Activated naive CD4-positive, alpha-beta T cell treated with anti-CD3 and anti-CD28 coated beads for 36 hours (primary cell): ENCODE measurements around the gene HK1. TPM values are rescaled to one million over a fixed set of nuclear protein-coding genes. Genes with fewer than 3 reads are reported as not detected.

Source experiments
- CTCF ChIA-PET: fragments of 350-600 bp; sonication (Branson Sonifier 250); formaldehyde crosslinking; loops from one replicate; lab custom pipeline; 2021; ENCODE audit warnings: antibody characterized with exemption; lab: Charles Lee
- DNase-seq: peaks from one replicate; pipeline ENCODE4 v3.0.0-alpha.2; 2020
- H3K27ac Mint-ChIP-seq: one replicate; pipeline ENCODE4 v1.8.0; 2021; ENCODE audit warnings: mild to moderate bottlenecking, mixed read lengths
- H3K27me3 Mint-ChIP-seq: one replicate; pipeline ENCODE4 v1.8.0; 2021; ENCODE audit warnings: low read depth, mixed read lengths
- H3K36me3 Mint-ChIP-seq: one replicate; pipeline ENCODE4 v1.8.0; 2021; ENCODE audit warnings: low read depth, mixed read lengths
- H3K4me1 Mint-ChIP-seq: one replicate; pipeline ENCODE4 v1.8.0; 2021; ENCODE audit warnings: low read depth, mixed read lengths
- H3K4me3 Mint-ChIP-seq: one replicate; pipeline ENCODE4 v1.8.0; 2021; ENCODE audit warnings: mild to moderate bottlenecking, moderate library complexity, mixed read lengths
- H3K9me3 Mint-ChIP-seq: one replicate; pipeline ENCODE4 v1.8.0; 2021; ENCODE audit warnings: mixed read lengths
- intact Hi-C: fragments of 100-400 bp; cut with micrococcal nuclease; formaldehyde crosslinking; loops from one replicate; pipeline ENCODE4 v1.15.1; 2023
- total RNA-seq, 2 experiments: library from RNA; stranded (reverse); gene quantifications; one replicate each; pipeline ENCODE4 v1.2.3, GENCODE V29; 2021

HK1 gene
- 100 to 1,000 TPM; 172 to 179 TPM for total RNA-seq

DNA sequence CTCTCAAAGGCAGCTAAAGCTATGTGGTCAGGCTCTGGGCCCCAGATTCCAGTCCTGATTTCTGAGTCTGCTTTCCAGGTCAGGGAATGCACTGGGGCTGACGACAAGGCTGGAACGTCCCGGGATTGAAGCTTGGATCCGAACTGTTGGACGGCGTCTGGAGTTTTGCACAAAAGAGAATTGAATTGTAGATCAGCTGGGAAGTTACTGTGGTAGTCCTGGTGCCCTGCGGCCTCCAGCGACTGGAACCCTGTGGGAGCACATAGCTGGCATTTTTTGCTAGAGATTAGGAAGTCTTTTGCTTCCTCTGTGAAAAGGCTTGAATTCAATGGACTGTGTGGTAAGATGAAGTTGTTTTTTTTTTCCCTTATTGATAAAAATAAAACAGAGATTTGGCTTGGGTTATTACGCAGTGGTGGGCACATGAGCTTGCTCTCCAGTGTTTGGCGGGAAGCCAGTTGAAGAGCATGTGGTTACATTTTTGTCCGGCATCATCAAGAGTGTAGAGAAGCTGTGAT is at the start of gene HK1:
TSS of gene HK1 (plus strand) at position 51 of the 518 bp plus-strand sequence.
- Mint-ChIP-seq H3K27ac (no peak within 1 kb of the TSS), H3K9me3 (no peaks in the 10 kb centered on the region), H3K4me3 (no peak within 1 kb of the TSS), H3K36me3 (no peaks in the 10 kb centered on the region), H3K27me3 (no peaks in the 10 kb centered on the region), H3K4me1 (no peaks in the 10 kb centered on the region)
- no peak for DNase-seq
- intact Hi-C loops, result no loop called here
- CTCF ChIA-PET, result interaction anchor here (1.6 kb wide), 1 partner anchor 15 kb away, joined by 4 read pairs; no protein-coding TSS in a partner anchor

DNA sequence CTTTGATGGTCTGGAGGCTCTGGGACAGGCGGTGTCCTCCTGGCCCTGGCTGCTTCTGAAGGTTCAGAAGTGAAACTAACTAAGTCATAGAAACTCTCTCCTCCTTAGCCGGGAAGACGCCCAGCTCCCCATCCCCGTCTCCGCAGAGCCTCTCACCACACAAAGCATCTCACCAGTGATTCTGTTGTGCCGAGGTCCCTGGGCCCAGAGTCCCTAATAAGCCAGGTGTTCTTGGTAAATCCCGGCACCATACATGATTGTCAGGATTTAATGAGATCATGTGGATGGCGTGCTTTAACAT is 48.7 kb upstream of the HK1 start:
- intact Hi-C loops, result loop anchor here (2.0 kb wide), 1 partner anchor 89 kb away; no protein-coding TSS in a partner anchor
- peaks cover 44% of the 10 kb centered on the region for H3K4me1 Mint-ChIP-seq
- H3K27ac Mint-ChIP-seq, result peak overlapping the region; percentile 12
- H3K27me3 Mint-ChIP-seq, result no peaks in the 10 kb centered on the region
- no peaks in the 10 kb centered on the region for H3K36me3 Mint-ChIP-seq
- DNase-seq, result no peak
- peak overlapping the region; percentile 37 for H3K4me3 Mint-ChIP-seq
- H3K9me3 Mint-ChIP-seq, result no peaks in the 10 kb centered on the region
- CTCF ChIA-PET, result interaction anchor here (0.6 to 1.5 kb wide), 6 partner anchors 9 to 179 kb away, joined by 3 to 7 read pairs (median 4); no protein-coding TSS in a partner anchor

DNA sequence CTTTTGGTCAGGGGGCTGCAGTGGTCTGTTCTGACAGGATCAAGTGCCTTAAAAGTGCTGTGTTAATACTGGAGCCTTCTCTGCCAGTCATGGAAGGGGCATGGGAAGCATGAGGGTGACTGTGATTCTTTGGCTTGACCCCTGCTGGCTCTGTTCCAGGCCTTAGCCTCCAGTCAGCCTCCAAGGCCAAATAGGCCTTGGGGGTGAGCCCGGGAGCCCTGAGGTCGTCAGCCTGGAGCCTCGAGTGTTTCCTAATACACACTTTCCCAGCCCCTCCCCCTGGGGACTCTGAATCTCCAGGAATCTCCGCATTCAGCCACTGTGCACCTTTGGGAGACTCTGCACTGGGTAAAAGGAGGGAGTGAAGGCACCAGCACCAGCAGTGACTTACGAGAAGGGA is 48.2 kb upstream of the HK1 start:
- CTCF ChIA-PET, result interaction anchor here (0.6 kb wide), 1 partner anchor 128 kb away, joined by 3 read pairs; no protein-coding TSS in a partner anchor
- no peaks in the 10 kb centered on the region for H3K9me3 Mint-ChIP-seq
- H3K4me1 Mint-ChIP-seq, result peaks cover 42% of the 10 kb centered on the region
- no peaks in the 10 kb centered on the region for H3K27me3 Mint-ChIP-seq
- DNase-seq, result no peak
- no peak overlapping the region for H3K4me3 Mint-ChIP-seq
- H3K36me3 Mint-ChIP-seq, result no peaks in the 10 kb centered on the region
- H3K27ac Mint-ChIP-seq, result no peak overlapping the region
- intact Hi-C loops, result no loop called here

DNA sequence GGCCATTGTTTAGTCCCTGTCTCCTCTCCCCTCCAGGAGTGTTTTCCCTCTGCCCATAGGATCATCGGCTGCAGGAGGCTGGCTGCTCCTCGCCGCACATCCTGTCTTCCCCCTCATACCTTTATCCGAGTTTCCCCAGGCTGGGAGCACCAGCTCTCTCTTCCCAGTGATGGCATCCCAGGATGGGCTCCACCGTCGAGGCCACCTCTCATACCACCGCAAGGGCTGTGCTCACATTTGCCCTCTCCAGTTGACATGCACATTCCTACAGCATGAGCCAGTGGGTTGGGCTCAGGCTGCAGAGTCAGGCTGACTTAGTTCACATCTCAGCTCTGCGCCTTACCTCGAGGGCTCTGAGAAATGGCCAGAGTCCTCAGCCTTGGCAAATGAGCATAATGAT is 46.0 kb upstream of the HK1 start:
- no peak for DNase-seq
- CTCF ChIA-PET, result interaction anchor here (0.6 to 6.5 kb wide), 8 partner anchors 9 to 275 kb away, joined by 3 to 52 read pairs (median 4); no protein-coding TSS in a partner anchor
- Mint-ChIP-seq H3K27ac (no peak overlapping the region), H3K27me3 (no peaks in the 10 kb centered on the region), H3K4me1 (peaks cover 42% of the 10 kb centered on the region), H3K36me3 (no peaks in the 10 kb centered on the region), H3K4me3 (no peak overlapping the region), H3K9me3 (no peaks in the 10 kb centered on the region)
- intact Hi-C loops, result no loop called here

DNA sequence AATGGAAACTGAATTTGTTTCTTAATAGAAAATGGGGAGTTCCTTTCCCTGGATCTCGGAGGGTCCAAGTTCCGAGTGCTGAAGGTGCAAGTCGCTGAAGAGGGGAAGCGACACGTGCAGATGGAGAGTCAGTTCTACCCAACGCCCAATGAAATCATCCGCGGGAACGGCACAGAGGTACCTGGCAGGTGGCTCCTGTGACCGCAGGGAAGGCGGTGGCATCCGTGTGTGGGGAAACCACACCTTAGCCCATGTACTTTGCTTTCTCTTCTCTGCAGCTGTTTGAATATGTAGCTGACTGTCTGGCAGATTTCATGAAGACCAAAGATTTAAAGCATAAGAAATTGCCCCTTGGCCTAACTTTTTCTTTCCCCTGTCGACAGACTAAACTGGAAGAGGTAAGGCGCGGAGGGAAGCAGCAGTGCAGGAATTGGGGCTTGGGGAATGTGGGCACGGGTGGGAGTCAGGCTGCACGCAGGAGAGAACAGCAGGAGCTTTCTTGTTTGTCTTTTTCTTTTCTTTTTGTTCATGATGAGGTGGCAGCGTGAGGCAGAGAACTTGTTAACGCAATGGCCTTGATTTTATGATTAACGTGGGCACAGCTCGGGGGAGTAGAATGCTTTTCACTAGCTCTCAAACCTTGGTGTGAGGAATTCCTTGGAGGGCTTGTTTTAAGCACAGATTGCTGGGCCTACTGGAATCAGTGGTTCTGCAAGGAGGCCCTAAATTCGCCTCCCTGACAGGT is 45.4 kb upstream of the HK1 start:
- DNase-seq, result peak; percentile 56
- H3K27ac Mint-ChIP-seq, result peak overlapping the region; percentile 7
- H3K27me3 Mint-ChIP-seq, result no peaks in the 10 kb centered on the region
- H3K9me3 Mint-ChIP-seq, result no peaks in the 10 kb centered on the region
- CTCF ChIA-PET, result interaction anchor here (0.6 to 6.5 kb wide), 10 partner anchors 10 to 274 kb away, joined by 3 to 52 read pairs (median 4); no protein-coding TSS in a partner anchor
- no peaks in the 10 kb centered on the region for H3K36me3 Mint-ChIP-seq
- H3K4me1 Mint-ChIP-seq, result peaks cover 47% of the 10 kb centered on the region
- peak overlapping the region; percentile 43 for H3K4me3 Mint-ChIP-seq
- intact Hi-C loops, result no loop called here

DNA sequence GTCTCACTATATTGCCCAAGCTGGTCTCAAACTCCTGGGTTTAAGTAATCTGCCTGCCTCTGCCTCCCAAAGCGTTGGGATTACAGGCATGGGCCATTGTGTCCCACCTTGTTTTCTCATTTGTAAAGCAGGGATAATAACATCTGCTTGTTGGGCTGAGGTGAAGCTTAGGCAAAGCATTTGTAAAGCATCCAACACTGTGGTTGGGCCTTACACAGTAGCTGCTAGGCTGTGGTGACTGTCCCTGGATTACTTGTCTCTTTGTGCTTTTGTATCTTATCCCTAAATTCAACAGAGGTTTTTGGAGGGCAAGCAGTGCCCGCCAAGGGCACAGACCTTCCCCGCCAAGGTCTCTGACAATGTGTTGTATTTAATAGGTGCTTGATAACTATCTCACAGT is 43.8 kb upstream of the HK1 start:
- Mint-ChIP-seq H3K36me3 (no peaks in the 10 kb centered on the region), H3K27ac (no peak overlapping the region), H3K27me3 (no peaks in the 10 kb centered on the region), H3K4me3 (no peak overlapping the region), H3K4me1 (peaks cover 33% of the 10 kb centered on the region), H3K9me3 (no peaks in the 10 kb centered on the region)
- intact Hi-C loops, result no loop called here
- no peak for DNase-seq
- CTCF ChIA-PET, result interaction anchor here (2.3 to 6.5 kb wide), 3 partner anchors 156 to 172 kb away, joined by 12 to 52 read pairs (median 33); no protein-coding TSS in a partner anchor

DNA sequence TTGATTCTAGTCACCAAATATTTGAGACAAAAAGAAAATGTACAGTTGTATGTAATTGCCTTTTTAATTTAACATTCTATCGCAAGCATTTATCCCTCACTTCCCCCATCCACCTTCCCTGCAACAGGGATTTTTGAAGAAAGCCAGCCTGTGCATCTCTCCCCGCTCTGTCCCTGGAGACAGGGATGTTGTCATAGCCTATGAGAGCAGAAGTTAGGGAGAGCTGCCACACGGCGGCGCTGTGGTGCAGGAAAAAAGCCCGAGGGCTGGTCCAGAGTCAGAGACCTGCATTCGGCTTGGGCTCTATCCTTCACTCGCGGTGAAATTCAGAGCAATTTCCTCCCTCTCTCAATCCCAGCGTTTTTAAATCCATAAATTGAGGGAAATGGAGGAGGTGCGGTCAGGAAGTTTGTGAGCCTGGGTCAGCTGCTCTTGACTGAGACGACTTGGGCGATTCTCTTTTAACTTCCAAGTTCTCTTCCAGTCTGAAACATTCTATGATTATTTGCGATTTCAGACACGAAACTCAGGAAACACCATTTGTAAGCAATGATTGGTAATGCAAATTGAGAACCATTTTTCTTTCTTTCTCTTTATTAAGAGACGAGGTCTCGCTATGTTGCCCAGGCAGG is 40.7 kb upstream of the HK1 start:
- DNase-seq, result peak; percentile 95

DNA sequence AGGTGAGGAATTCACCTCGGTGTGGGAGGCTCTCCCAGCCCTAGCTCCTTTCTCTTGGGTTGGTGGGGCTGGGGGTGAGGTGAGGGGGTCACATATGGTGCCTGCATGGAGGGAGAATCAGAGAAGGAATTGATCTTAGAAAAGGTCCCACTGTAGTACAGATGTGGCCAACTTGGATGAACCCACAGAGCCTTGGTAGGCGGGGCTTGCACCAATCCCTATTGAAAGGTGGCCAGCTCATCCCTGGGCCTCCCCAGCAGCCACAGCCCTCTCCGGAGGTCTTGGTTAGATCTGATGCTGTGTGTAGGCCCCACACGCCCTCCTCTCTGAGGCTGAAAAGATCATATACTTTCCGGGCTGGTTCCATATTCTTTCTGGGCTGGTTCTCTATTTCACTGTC is 39.2 kb upstream of the HK1 start:
- Mint-ChIP-seq H3K36me3 (no peaks in the 10 kb centered on the region), H3K27ac (no peak overlapping the region), H3K4me1 (peaks cover 12% of the 10 kb centered on the region), H3K27me3 (no peaks in the 10 kb centered on the region), H3K4me3 (no peak overlapping the region), H3K9me3 (no peaks in the 10 kb centered on the region)
- DNase-seq, result no peak
- intact Hi-C loops, result no loop called here
- CTCF ChIA-PET, result interaction anchor here (0.7 to 3.6 kb wide), 16 partner anchors 8 to 168 kb away, joined by 3 to 32 read pairs (median 5); no protein-coding TSS in a partner anchor

More for the DNA sequence above, 40.7 kb upstream of the HK1 start:
- Mint-ChIP-seq H3K4me3 (no peak overlapping the region), H3K4me1 (peaks cover 24% of the 10 kb centered on the region), H3K27ac (no peak overlapping the region), H3K27me3 (no peaks in the 10 kb centered on the region), H3K9me3 (no peaks in the 10 kb centered on the region), H3K36me3 (no peaks in the 10 kb centered on the region)
- intact Hi-C loops, result loop anchor here (1.0 to 2.0 kb wide), 5 partner anchors 81 to 270 kb away; no protein-coding TSS in a partner anchor
- CTCF ChIA-PET, result interaction anchor here (0.6 to 3.6 kb wide), 20 partner anchors 9 to 278 kb away, joined by 3 to 32 read pairs (median 5); no protein-coding TSS in a partner anchor

DNA sequence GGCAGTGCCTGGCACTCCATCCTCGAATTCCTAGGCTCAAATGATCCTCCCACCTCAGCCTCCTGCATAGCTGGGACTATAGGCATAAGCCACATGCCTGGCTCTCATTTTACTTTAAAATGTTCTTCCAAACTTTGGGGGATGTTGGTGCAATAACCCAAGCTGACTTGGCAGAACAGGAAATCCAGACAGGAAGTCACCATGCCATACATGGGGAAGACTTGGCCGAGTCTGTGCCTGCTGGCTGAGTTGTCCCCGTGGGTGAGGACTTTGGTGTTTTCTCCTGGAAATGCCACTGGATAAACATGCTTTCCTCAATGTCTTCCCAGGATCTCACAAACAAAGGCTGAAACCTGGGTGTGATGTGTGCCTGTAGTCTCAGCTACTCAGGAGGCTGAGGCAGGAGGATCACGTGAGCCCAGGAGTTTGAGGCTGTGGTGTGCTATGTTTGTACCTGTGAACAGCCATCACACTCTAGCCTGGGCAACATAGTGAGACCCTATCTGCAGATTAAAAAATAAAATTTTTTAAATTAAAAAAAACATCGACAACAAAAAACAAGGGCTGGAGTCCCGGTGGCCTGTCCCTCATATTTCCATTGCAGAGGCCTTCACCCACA is 38.4 kb upstream of the HK1 start:
- Mint-ChIP-seq H3K36me3 (no peaks in the 10 kb centered on the region), H3K27ac (no peak overlapping the region), H3K9me3 (no peaks in the 10 kb centered on the region), H3K27me3 (no peaks in the 10 kb centered on the region), H3K4me1 (peaks cover 10% of the 10 kb centered on the region), H3K4me3 (no peak overlapping the region)
- intact Hi-C loops, result no loop called here
- DNase-seq, result no peak
- CTCF ChIA-PET, result interaction anchor here (0.6 to 3.6 kb wide), 12 partner anchors 11 to 400 kb away, joined by 3 to 32 read pairs (median 5); no protein-coding TSS in a partner anchor

DNA sequence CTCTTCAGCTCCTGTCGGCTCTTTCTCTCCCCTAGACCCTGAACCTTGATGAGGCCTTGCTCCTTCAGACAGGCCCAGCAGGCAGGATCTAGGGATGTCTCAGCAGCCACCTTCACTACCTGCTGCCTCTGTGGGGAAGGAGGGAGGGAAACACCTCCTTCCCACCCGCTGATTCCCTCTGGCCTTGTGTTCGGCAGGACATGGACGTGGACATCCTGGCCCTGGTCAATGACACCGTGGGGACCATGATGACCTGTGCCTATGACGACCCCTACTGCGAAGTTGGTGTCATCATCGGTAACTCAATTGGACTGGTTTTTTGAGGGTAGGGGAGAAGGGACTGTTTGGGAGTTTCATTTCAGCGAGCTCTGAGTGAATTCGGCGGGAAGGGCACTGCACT is 37.8 kb upstream of the HK1 start:
- Mint-ChIP-seq H3K36me3 (no peaks in the 10 kb centered on the region), H3K9me3 (no peaks in the 10 kb centered on the region), H3K4me3 (no peak overlapping the region), H3K4me1 (peaks cover 10% of the 10 kb centered on the region), H3K27me3 (no peaks in the 10 kb centered on the region), H3K27ac (no peak overlapping the region)
- intact Hi-C loops, result no loop called here
- no peak for DNase-seq
- CTCF ChIA-PET, result interaction anchor here (0.6 to 3.6 kb wide), 7 partner anchors 10 to 400 kb away, joined by 3 to 32 read pairs (median 5); no protein-coding TSS in a partner anchor

DNA sequence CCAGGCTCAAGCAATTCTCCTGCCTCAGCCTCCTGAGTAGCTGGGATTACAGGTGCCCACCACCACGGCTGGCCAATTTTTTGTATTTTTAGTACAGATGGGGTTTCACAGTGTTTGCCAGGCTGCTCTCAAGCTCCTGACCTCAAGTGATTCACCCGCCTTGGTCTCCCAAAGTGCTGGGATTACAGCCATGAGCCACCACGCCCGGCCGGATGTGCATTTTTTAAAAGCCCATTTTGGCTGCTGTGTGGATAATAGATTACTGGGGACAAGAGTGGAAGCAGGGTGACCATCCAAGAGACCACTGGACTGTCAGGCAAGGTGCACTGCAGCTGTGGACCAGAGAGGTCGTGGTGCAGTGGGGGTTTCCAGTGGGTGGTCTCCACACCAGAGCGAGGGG is 36.7 kb upstream of the HK1 start:
- CTCF ChIA-PET, result no interaction called here
- H3K4me3 Mint-ChIP-seq, result no peak overlapping the region
- DNase-seq, result no peak
- H3K9me3 Mint-ChIP-seq, result no peaks in the 10 kb centered on the region
- peaks cover 10% of the 10 kb centered on the region for H3K4me1 Mint-ChIP-seq
- H3K27ac Mint-ChIP-seq, result no peak overlapping the region
- intact Hi-C loops, result no loop called here
- no peaks in the 10 kb centered on the region for H3K36me3 Mint-ChIP-seq
- no peaks in the 10 kb centered on the region for H3K27me3 Mint-ChIP-seq
